Measurements from ENCODE around the gene LRRC32.

DNA sequence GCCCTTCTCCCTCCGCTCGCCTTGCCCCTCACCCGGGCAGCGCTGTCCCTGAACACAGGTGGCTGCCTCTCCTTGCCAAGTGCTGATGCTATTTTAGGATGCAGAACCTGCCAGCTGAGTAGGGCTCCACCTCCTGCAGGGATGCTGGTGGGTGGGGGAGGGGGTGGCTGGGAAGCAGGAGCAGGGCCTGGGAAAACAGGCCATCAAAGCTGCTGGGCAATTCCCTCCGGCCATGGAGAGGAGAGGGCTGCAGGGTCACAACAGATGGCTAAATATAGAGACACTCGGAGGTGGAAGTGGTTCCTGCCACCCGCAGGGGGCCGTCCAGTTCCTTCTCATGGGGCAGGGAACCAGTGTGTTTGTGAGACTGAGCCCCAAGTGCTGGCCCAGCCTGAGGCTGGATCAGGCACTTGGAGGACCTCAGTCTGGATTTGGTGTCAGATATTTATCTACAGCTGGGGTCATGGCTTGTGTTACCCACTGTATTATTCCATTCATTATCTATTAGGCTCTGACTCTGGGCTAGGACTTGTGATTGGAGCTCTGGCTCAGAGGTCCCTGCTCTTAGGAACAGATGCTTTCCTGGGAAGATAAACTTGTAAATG lies 59.6 kb downstream of the LRRC32 start:
- TF ChIP-seq CTCF (IDR thresholded peaks at IDR 0.05) (no peak), EP300 (IDR thresholded peaks at IDR 0.05) (no peak)
